H1 (cell line): ENCODE measurements around the gene ARL11. TPM values are rescaled to one million over a fixed set of nuclear protein-coding genes. Genes with fewer than 3 reads are reported as not detected.

Experiments used
- CHD7 ChIP-seq: fragments of 300-600 bp; sonication (generic); IDR thresholded peaks from 2 replicates; pipeline ENCODE4 v1.7.1; 2012; ENCODE audit warnings: low read length, moderate library complexity, mild to moderate bottlenecking, inconsistent platforms; ENCODE audit not compliant: insufficient replicate concordance
- polyA plus RNA-seq, 7 experiments: library from polyadenylated mRNA; depleted of rRNA in 3 of 7; stranded (reverse) in 5 of 7; unstranded in 2 of 7; fragments of >200 nt in 5 of 7; fragments of 200-250 nt in 2 of 7; gene quantifications; 1 replicate in 5 of 7; 2 replicates in 1 of 7; 4 replicates in 1 of 7; pipeline versions ENCODE4 v1.2.1 to v1.2.3, GENCODE V29; 2011 to 2013; ENCODE audit warnings: missing spikeins in 2 of 7, mixed read lengths in 2 of 7
- total RNA-seq: library from RNA; stranded (reverse); fragmentation: NEBNext Ultra II Directional; extraction: Animal tissue kit (Norgen Biotek cat#: 25700); gene quantifications from 2 replicates; pipeline ENCODE4 v1.2.1, GENCODE V29; 2021

Gene ARL11
- total and polyA plus RNA-seq, 2 of the 8 experiments (the other 6 are each of a cell fraction or from before 2014, with no cell fraction given): 0.45 to 0.52 TPM

- TF ChIP-seq CHD7: no peak
Measured at GRCh38 chr13:49670828-49671227, 42.5 kb downstream of the ARL11 start (continued).
